ENCODE measurements around the gene JADE2.

Gene JADE2

DNA sequence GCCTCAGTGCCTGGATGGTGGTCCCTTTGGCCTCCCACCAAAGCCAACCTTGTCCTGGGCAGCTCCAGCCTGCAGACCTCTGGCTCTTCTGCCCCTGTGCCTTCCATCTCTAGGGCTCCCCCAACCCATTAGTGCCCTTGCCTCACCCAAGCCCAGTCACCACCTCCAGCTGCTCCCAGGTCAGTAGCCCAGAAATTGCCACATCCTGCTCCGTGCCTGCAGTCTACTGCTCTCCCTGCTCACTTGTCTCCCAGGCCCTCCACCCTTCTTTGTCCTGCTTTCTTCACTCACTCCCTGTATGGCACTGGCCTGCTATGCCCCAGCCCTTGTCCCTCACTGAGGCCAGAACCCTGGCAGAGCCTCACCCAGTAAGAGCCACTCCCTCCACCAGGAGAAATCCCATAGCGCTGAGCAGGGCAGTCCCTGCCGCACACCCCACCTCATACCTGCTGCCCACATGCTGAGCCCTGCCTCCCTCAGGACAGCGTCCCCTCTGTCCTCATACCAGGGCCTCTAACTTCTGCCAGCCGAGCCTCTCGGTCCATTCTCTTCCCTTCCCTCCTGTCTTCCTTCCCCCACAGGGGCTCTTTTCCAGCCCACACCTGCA lies 44.4 kb downstream of the JADE2 start:
- Histone ChIP-seq H3K27me3 (ENCODE audit: control insufficient read depth, low read length) (no peaks in the 10 kb centered on the region), H3K4me3 (ENCODE audit: low read length) (no peak overlapping the region), H3K9me2 (replicated peaks; ENCODE audit: control insufficient read depth, low read length) (no peaks in the 10 kb centered on the region), H3K9me3 (ENCODE audit: control insufficient read depth, insufficient read depth, low read length) (no peaks in the 10 kb centered on the region), H3K36me3 (ENCODE audit: control insufficient read depth, low read length) (peaks cover 56% of the 10 kb centered on the region), H3K27ac (ENCODE audit: low read depth, low read length) (no peak overlapping the region), H3K79me2 (ENCODE audit: control insufficient read depth, low read length) (no peaks in the 10 kb centered on the region), H3K4me1 (ENCODE audit: control insufficient read depth, low read length) (no peaks in the 10 kb centered on the region), H3K4me2 (ENCODE audit: low read length) (no peak overlapping the region), H3F3A (ENCODE audit: control insufficient read depth, insufficient read depth) (no peaks in the 10 kb centered on the region), H4K20me1 (ENCODE audit: control insufficient read depth, insufficient read depth, low read depth, low read length) (0 out of 2 replicates have a peak, but pooled peaks cover 4% of the 10 kb centered on the region)
- TF ChIP-seq CTCF (IDR thresholded peaks at IDR 0.05; ENCODE audit: low read depth, low read length, poor library complexity, severe bottlenecking) (no peak), EZH2phosphoT487 (IDR thresholded peaks at IDR 0.05; ENCODE audit: borderline replicate concordance, low read length) (no peak)

GRCh38 chr5:134570365-134570758 lies 44.9 kb downstream of the JADE2 start:
- no peaks in the 10 kb centered on the region for H3F3A ChIP-seq (ENCODE audit: control insufficient read depth, insufficient read depth)
- no peak overlapping the region for H3K4me2 ChIP-seq (ENCODE audit: low read length)
- no peaks in the 10 kb centered on the region for H3K9me3 ChIP-seq (ENCODE audit: control insufficient read depth, insufficient read depth, low read length)
- no peaks in the 10 kb centered on the region for H3K27me3 ChIP-seq (ENCODE audit: control insufficient read depth, low read length)
- TF ChIP-seq EZH2phosphoT487 (IDR thresholded peaks at IDR 0.05; ENCODE audit: borderline replicate concordance, low read length): no peak
- no peak for TF ChIP-seq CTCF (IDR thresholded peaks at IDR 0.05; ENCODE audit: low read depth, low read length, poor library complexity, severe bottlenecking)
- peaks cover 56% of the 10 kb centered on the region for H3K36me3 ChIP-seq (ENCODE audit: control insufficient read depth, low read length)
- no peaks in the 10 kb centered on the region for H3K79me2 ChIP-seq (ENCODE audit: control insufficient read depth, low read length)
- H3K4me3 ChIP-seq (ENCODE audit: low read length): no peak overlapping the region
- H3K9me2 ChIP-seq (replicated peaks; ENCODE audit: control insufficient read depth, low read length): no peaks in the 10 kb centered on the region
- H4K20me1 ChIP-seq (ENCODE audit: control insufficient read depth, insufficient read depth, low read depth, low read length): 0 out of 2 replicates have a peak, but pooled peaks cover 4% of the 10 kb centered on the region
- no peak overlapping the region for H3K27ac ChIP-seq (ENCODE audit: low read depth, low read length)
- no peaks in the 10 kb centered on the region for H3K4me1 ChIP-seq (ENCODE audit: control insufficient read depth, low read length)

GRCh38 chr5:134570886-134571285 lies 45.4 kb downstream of the JADE2 start:
- no peak for TF ChIP-seq EZH2phosphoT487 (IDR thresholded peaks at IDR 0.05; ENCODE audit: borderline replicate concordance, low read length)
- TF ChIP-seq CTCF (IDR thresholded peaks at IDR 0.05; ENCODE audit: low read depth, low read length, poor library complexity, severe bottlenecking): no peak
- Histone ChIP-seq H3K79me2 (ENCODE audit: control insufficient read depth, low read length) (no peaks in the 10 kb centered on the region), H3K36me3 (ENCODE audit: control insufficient read depth, low read length) (peaks cover 54% of the 10 kb centered on the region), H4K20me1 (ENCODE audit: control insufficient read depth, insufficient read depth, low read depth, low read length) (0 out of 2 replicates have a peak, but pooled peaks cover 4% of the 10 kb centered on the region), H3K4me3 (ENCODE audit: low read length) (no peak overlapping the region), H3K27me3 (ENCODE audit: control insufficient read depth, low read length) (no peaks in the 10 kb centered on the region), H3K4me1 (ENCODE audit: control insufficient read depth, low read length) (no peaks in the 10 kb centered on the region), H3K4me2 (ENCODE audit: low read length) (no peak overlapping the region), H3K27ac (ENCODE audit: low read depth, low read length) (no peak overlapping the region), H3F3A (ENCODE audit: control insufficient read depth, insufficient read depth) (no peaks in the 10 kb centered on the region), H3K9me2 (replicated peaks; ENCODE audit: control insufficient read depth, low read length) (no peaks in the 10 kb centered on the region), H3K9me3 (ENCODE audit: control insufficient read depth, insufficient read depth, low read length) (no peaks in the 10 kb centered on the region)

Data from DOHH2 (cell line).